ENCODE measurements around the gene CXCR1.

DNA sequence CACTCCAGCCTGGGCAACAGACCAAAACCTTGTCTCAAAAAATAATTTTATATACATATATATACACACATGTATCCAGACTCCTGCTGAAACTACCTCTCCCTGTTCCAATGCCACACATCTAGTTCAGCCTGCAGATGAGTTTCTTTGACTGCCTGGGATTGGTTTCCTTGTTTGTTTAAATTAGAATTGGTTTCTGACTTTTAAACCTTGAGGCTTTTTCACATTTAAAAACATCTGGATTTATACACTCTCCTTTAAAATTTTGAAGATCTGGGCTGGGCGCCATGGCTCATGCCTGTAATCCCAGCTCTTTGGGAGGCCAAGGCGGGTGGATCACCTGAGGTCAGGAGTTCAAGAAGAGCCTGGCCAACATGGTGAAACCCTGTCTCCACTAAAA is 21.8 kb upstream of the CXCR1 start:
- TF ChIP-seq CTCF (IDR thresholded peaks at IDR 0.05; ENCODE audit: insufficient read depth, low read depth, low read length): no peak
- no peak for TF ChIP-seq EZH2 (IDR thresholded peaks at IDR 0.05; ENCODE audit: insufficient read depth, low read length)

All from astrocyte (in vitro differentiated cells and primary cell).